HCT116 (cell line): Measurements from ENCODE around the gene ZC3H12C. TPM values are rescaled to one million over a fixed set of nuclear protein-coding genes. Genes with fewer than 3 reads are reported as not detected.
"Not testable (repeated sequence)": the region's sequence is repeated elsewhere in the genome, so short reads cannot be mapped to it uniquely, and the experiment has no call there.

Experiments
- ATAC-seq: fragments of 200-7000 bp; cut with Tn5 transposase; 2 replicates; pipeline ENCODE4 v1.9.1; 2020; ENCODE audit warnings: mild to moderate bottlenecking, moderate library complexity
- BruUV-seq: library from RNA; stranded (reverse); fragments of 400-500 nt; replicated peaks from 2 replicates; lab custom pipeline; 2021; lab: Mats Ljungman, UMichigan
- CTCF ChIA-PET: fragments of 300-600 bp; sonication (Branson Sonifier 250); formaldehyde crosslinking; loops from one replicate; lab custom pipeline; 2021; ENCODE audit warnings: antibody characterized with exemption; lab: Charles Lee
- POLR2A ChIA-PET: fragments of 300-600, 350-600 bp; sonication (Branson Sonifier 250); formaldehyde crosslinking; loops from one replicate; lab custom pipeline; 2021; ENCODE audit warnings: antibody characterized with exemption; lab: Charles Lee
- RAD21 ChIA-PET, 2 experiments: fragments of 300-600 bp; sonication (Branson Sonifier 250); formaldehyde crosslinking; loops; one replicate each; lab custom pipeline; 2023; ENCODE audit warnings: low total read pairs in 2 of 2; ENCODE audit not compliant: uncharacterized antibody in 2 of 2, unreplicated experiment in 2 of 2, low non-redundant PET in 1 of 2; lab: Charles Lee
- DNase-seq: peaks from one replicate; pipeline ENCODE4 v3.0.0-alpha.2; 2010; ENCODE audit warnings: low read depth, low spot score
- H2AFZ ChIP-seq: fragments of 200-600 bp; shearing (Covaris generic), sonication (generic); 2 replicates; pipeline ENCODE4 v1.6.1; 2017; ENCODE audit warnings: low read depth, mixed run types, mixed read lengths, antibody characterized with exemption, low read length; ENCODE audit not compliant: poor library complexity, severe bottlenecking
- H3K27ac ChIP-seq: 2 replicates; pipeline ENCODE4 v1.5.1; 2012; ENCODE audit warnings: low read depth, low read length
- H3K27me3 ChIP-seq: fragments of 200-600 bp; sonication (generic); 2 replicates; pipeline ENCODE4 v1.6.1; 2016; ENCODE audit warnings: mixed run types, low read length, mixed read lengths; ENCODE audit not compliant: insufficient read depth
- H3K36me3 ChIP-seq, 2 experiments: fragments of 200-500 bp in 1 of 2; fragments of 200-600 bp in 1 of 2; sonication (Bioruptor generic) in 1 of 2; sonication (generic) in 1 of 2; 2 replicates each; pipeline versions ENCODE4 v1.5.1 to v1.6.1; 2014 to 2016; ENCODE audit warnings: low read length in 2 of 2, inconsistent platforms in 1 of 2, mixed read lengths in 1 of 2, mixed run types in 1 of 2; ENCODE audit not compliant: insufficient read depth in 2 of 2, control insufficient read depth in 1 of 2
- H3K4me1 ChIP-seq, 2 experiments: fragments of 200-600 bp in 1 of 2; sonication (generic) in 1 of 2; 2 replicates each; pipeline versions ENCODE4 v1.5.1 to v1.6.1; 2012 to 2017; ENCODE audit warnings: low read length in 2 of 2, inconsistent platforms in 1 of 2, mild to moderate bottlenecking in 1 of 2, mixed read lengths in 1 of 2, mixed run types in 1 of 2, moderate library complexity in 1 of 2; ENCODE audit not compliant: insufficient read depth in 2 of 2, control insufficient read depth in 1 of 2
- H3K4me2 ChIP-seq: fragments of 200-600 bp; sonication (generic); 2 replicates; pipeline ENCODE4 v1.6.1; 2017; ENCODE audit warnings: mixed run types, low read length, mixed read lengths
- H3K4me3 ChIP-seq, 2 experiments: fragments of 200-600 bp in 1 of 2; sonication (generic) in 1 of 2; replicated peaks in 1 of 2; 2 replicates each; pipeline ENCODE4 v1.5.1; 2011 to 2016; ENCODE audit warnings: low read length in 2 of 2, control low read depth in 1 of 2, low read depth in 1 of 2, mild to moderate bottlenecking in 1 of 2, mixed read lengths in 1 of 2, mixed run types in 1 of 2
- H3K79me2 ChIP-seq: fragments of 200-600 bp; sonication (generic); 2 replicates; pipeline ENCODE4 v1.6.1; 2017; ENCODE audit warnings: mild to moderate bottlenecking, mixed run types, low read length, moderate library complexity, mixed read lengths; ENCODE audit not compliant: insufficient read depth
- H3K9ac ChIP-seq: fragments of 200-600 bp; sonication (generic); 2 replicates; pipeline ENCODE4 v1.6.1; 2016; ENCODE audit warnings: low read length, mixed read lengths
- H3K9me2 ChIP-seq: fragments of 200-600 bp; sonication (generic), shearing (Covaris generic); 2 replicates; pipeline ENCODE4 v1.6.1; 2017; ENCODE audit warnings: mixed run types, mild to moderate bottlenecking, moderate library complexity; ENCODE audit not compliant: insufficient read depth
- H3K9me3 ChIP-seq, 2 experiments: fragments of 200-500 bp in 1 of 2; fragments of 200-600 bp in 1 of 2; sonication (Bioruptor generic) in 1 of 2; sonication (generic) in 1 of 2; 2 replicates each; pipeline ENCODE4 v1.6.1; 2014 to 2017; ENCODE audit warnings: low read length in 2 of 2, mixed read lengths in 2 of 2, inconsistent platforms in 1 of 2, low read depth in 1 of 2, mild to moderate bottlenecking in 1 of 2, mixed run types in 1 of 2, moderate library complexity in 1 of 2; ENCODE audit not compliant: control insufficient read depth in 1 of 2, insufficient read depth in 1 of 2
- H4K20me1 ChIP-seq: fragments of 200-600 bp; sonication (generic), shearing (Covaris generic); 2 replicates; pipeline ENCODE4 v1.6.1; 2017; ENCODE audit warnings: mixed run types, mild to moderate bottlenecking, moderate library complexity; ENCODE audit not compliant: insufficient read depth
- CEBPB ChIP-seq: IDR thresholded peaks from 2 replicates; pipeline ENCODE4 v1.6.1; 2012; ENCODE audit warnings: low read depth
- ELF1 ChIP-seq: IDR thresholded peaks from 2 replicates; pipeline ENCODE4 v1.6.1; 2012; ENCODE audit warnings: low read depth, borderline replicate concordance
- EZH2 ChIP-seq: fragments of 200-600 bp; sonication (generic); IDR thresholded peaks from 2 replicates; pipeline ENCODE4 v1.6.1; 2017; ENCODE audit warnings: antibody characterized with exemption, mixed run types
- JUND ChIP-seq: IDR thresholded peaks from 2 replicates; pipeline ENCODE4 v1.6.1; 2012
- POLR2A ChIP-seq: IDR thresholded peaks from 2 replicates; pipeline ENCODE4 v1.7.0; 2011; ENCODE audit warnings: borderline replicate concordance; ENCODE audit not compliant: insufficient read depth, insufficient read length; ENCODE audit errors: extremely low read depth
- POLR2AphosphoS5 ChIP-seq: IDR thresholded peaks from 2 replicates; pipeline ENCODE4 v1.6.1; 2011; ENCODE audit warnings: mild to moderate bottlenecking, low read depth, low read length, moderate library complexity
- RAD21 ChIP-seq: IDR thresholded peaks from 2 replicates; pipeline ENCODE4 v1.6.1; 2012; ENCODE audit warnings: low read depth, mild to moderate bottlenecking
- SIN3A ChIP-seq: IDR thresholded peaks from 2 replicates; pipeline ENCODE4 v1.6.1; 2012; ENCODE audit warnings: low read depth
- TCF7L2 ChIP-seq: IDR thresholded peaks from 2 replicates; pipeline ENCODE4 v1.7.0; 2011; ENCODE audit warnings: borderline replicate concordance, inconsistent platforms; ENCODE audit not compliant: insufficient read depth, insufficient read length; ENCODE audit errors: extremely low read depth
- YY1 ChIP-seq: IDR thresholded peaks from 2 replicates; pipeline ENCODE4 v1.6.1; 2011; ENCODE audit warnings: low read length, low read depth, moderate library complexity, mild to moderate bottlenecking; ENCODE audit not compliant: insufficient replicate concordance; ENCODE audit errors: extremely low read depth
- ZNF274 ChIP-seq: fragments of 200-500 bp; sonication (Bioruptor generic); IDR thresholded peaks from 2 replicates; pipeline ENCODE4 v1.6.1; 2014; ENCODE audit warnings: mild to moderate bottlenecking, low read depth, low read length, inconsistent platforms
- intact Hi-C: fragments of 100-400 bp; cut with micrococcal nuclease; formaldehyde crosslinking; loops from 2 replicates; pipeline ENCODE4 v1.10.0; 2022
- total RNA-seq: library from RNA; stranded (reverse); gene quantifications from one replicate; pipeline ENCODE4 v1.2.1, GENCODE V29; 2021; ENCODE audit not compliant: unreplicated experiment
- TF ChIP-seq, protein P1 (sequence below), 3 experiments: fragments of 200-600 bp in 1 of 3; sonication (generic) in 1 of 3; IDR thresholded peaks in 2 of 3; conservative IDR thresholded peaks in 1 of 3; 2 replicates each; pipeline ENCODE4 v1.5.1; 2012 to 2017; ENCODE audit warnings: low read depth in 2 of 3, low read length in 2 of 3, antibody characterized with exemption in 1 of 3, borderline replicate concordance in 1 of 3, control low read depth in 1 of 3, mild to moderate bottlenecking in 1 of 3, mixed read lengths in 1 of 3, mixed run types in 1 of 3, moderate library complexity in 1 of 3; ENCODE audit not compliant: insufficient read depth in 1 of 3

Gene ZC3H12C
- total RNA-seq, 1 experiment from 2014 or later, result 10.2 TPM

GRCh38 chr11:110207123-110207522 lies 113.9 kb downstream of the ZC3H12C start:
- BruUV-seq, result no TSS peak
- H3K9me2 ChIP-seq, result no peaks in the 10 kb centered on the region
- H3K4me3 ChIP-seq, result no peak overlapping the region
- no peaks in the 10 kb centered on the region for H3K4me1 ChIP-seq
- H3K27ac ChIP-seq, result no peak overlapping the region
- H2AFZ ChIP-seq, result no peak overlapping the region
- CTCF ChIA-PET, result no interaction called here
- H3K9ac ChIP-seq, result no peak overlapping the region
- H3K4me2 ChIP-seq, result no peak overlapping the region
- H3K36me3 ChIP-seq, result no peaks in the 10 kb centered on the region
- ATAC-seq (no peak), DNase-seq (no peak)
- no peaks in the 10 kb centered on the region for H4K20me1 ChIP-seq
- H3K9me3 ChIP-seq, result no peaks in the 10 kb centered on the region
- RAD21 ChIA-PET, result no interaction called here
- H3K79me2 ChIP-seq, result no peaks in the 10 kb centered on the region
- H3K27me3 ChIP-seq, result no peaks in the 10 kb centered on the region
- POLR2A ChIA-PET, result no interaction called here
- TF ChIP-seq RAD21 (no peak), EZH2 (no peak), ELF1 (no peak), CEBPB (no peak), JUND (no peak), POLR2A (no peak), POLR2AphosphoS5 (no peak), YY1 (no peak), TCF7L2 (no peak), SIN3A (no peak), ZNF274 (no peak)
- TF ChIP-seq, protein P1, sequence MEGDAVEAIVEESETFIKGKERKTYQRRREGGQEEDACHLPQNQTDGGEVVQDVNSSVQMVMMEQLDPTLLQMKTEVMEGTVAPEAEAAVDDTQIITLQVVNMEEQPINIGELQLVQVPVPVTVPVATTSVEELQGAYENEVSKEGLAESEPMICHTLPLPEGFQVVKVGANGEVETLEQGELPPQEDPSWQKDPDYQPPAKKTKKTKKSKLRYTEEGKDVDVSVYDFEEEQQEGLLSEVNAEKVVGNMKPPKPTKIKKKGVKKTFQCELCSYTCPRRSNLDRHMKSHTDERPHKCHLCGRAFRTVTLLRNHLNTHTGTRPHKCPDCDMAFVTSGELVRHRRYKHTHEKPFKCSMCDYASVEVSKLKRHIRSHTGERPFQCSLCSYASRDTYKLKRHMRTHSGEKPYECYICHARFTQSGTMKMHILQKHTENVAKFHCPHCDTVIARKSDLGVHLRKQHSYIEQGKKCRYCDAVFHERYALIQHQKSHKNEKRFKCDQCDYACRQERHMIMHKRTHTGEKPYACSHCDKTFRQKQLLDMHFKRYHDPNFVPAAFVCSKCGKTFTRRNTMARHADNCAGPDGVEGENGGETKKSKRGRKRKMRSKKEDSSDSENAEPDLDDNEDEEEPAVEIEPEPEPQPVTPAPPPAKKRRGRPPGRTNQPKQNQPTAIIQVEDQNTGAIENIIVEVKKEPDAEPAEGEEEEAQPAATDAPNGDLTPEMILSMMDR (IDR thresholded peaks at IDR 0.05 in 2 of 3, conservative IDR thresholded peaks at IDR 0.05 in 1 of 3; ENCODE audit: borderline replicate concordance in 1 of 3, insufficient read depth in 1 of 3, low read depth in 2 of 3, low read length in 2 of 3), result no peak
- intact Hi-C loops, result loop anchor here (10.0 kb wide), 1 partner anchor 1028 kb away; no protein-coding TSS in a partner anchor

DNA sequence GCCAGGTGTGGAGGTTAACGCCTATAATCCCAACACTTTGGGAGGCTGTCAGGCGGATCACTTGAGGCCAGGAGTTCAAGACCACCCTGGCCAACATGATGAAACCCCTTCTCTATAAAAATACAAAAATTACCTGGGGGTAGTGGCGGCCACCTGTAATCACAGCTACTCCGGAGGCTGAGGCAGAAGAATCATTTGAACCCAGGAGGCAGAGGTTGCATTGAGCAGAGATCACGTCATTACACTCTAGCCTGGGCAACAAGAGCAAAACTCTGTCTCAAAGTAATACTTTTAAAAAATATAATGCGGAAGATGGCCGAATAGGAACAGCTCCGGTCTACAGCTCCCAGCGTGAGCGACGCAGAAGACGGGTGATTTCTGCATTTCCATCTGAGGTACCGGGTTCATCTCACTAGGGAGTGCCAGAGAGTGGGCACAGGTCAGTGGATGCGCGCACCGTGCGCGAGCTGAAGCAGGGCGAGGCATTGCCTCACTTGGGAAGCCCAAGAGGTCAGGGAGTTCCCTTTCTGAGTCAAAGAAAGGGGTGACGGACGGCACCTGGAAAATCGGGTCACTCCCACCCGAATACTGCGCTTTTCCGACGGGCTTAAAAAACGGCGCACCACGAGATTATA lies 115.6 kb downstream of the ZC3H12C start:
- H3K79me2 ChIP-seq, H3K36me3 ChIP-seq, POLR2A ChIA-PET, DNase-seq, H4K20me1 ChIP-seq, RAD21 ChIA-PET, H3K9me2 ChIP-seq, H3K9ac ChIP-seq, H3K4me3 ChIP-seq, H3K27ac ChIP-seq, H3K4me1 ChIP-seq, H3K9me3 ChIP-seq, H2AFZ ChIP-seq, H3K27me3 ChIP-seq, ATAC-seq, BruUV-seq: not testable (repeated sequence)
- intact Hi-C loops, result loop anchor here (10.0 kb wide), 1 partner anchor 1026 kb away; no protein-coding TSS in a partner anchor
- H3K4me2 ChIP-seq, result peak overlapping the region; percentile 21
- CTCF ChIA-PET, result interaction anchor here (1.6 kb wide), 1 partner anchor 168 kb away, joined by 4 read pairs; no protein-coding TSS in a partner anchor

GRCh38 chr11:110209313-110209694 lies 116.1 kb downstream of the ZC3H12C start:
- H3K4me2 ChIP-seq, result peak overlapping the region; percentile 21; the same call in 1 of the 2 replicates
- ATAC-seq, POLR2A ChIA-PET, H3K79me2 ChIP-seq, H3K9me2 ChIP-seq, RAD21 ChIA-PET, H3K9ac ChIP-seq, H3K36me3 ChIP-seq, H3K27ac ChIP-seq, H3K9me3 ChIP-seq, H3K27me3 ChIP-seq, H4K20me1 ChIP-seq, H3K4me3 ChIP-seq, H3K4me1 ChIP-seq, H2AFZ ChIP-seq, BruUV-seq, DNase-seq: not testable (repeated sequence)
- CTCF ChIA-PET, result interaction anchor here (1.6 kb wide), 1 partner anchor 168 kb away, joined by 4 read pairs; no protein-coding TSS in a partner anchor
- intact Hi-C loops, result loop anchor here (10.0 kb wide), 1 partner anchor 1025 kb away; no protein-coding TSS in a partner anchor
